Peyer's patch (tissue), 4 donors: ENCODE data around the gene NTNG1.

Source experiments
- CTCF ChIP-seq, 6 experiments: fragments of 450-650 bp in 4 of 6; fragments of 200-600 bp in 2 of 6; sonication (generic) in 1 of 6; IDR thresholded peaks; one replicate each; pipeline ENCODE4 v1.5.1; 2017 to 2019; ENCODE audit warnings: antibody characterized with exemption in 6 of 6, mild to moderate bottlenecking in 3 of 6, moderate library complexity in 1 of 6
- POLR2A ChIP-seq, 2 donors: fragments of 450-650 bp; IDR thresholded peaks; one replicate each; pipeline ENCODE4 v1.5.1; 2017; ENCODE audit warnings: antibody characterized with exemption in 2 of 2, mild to moderate bottlenecking in 2 of 2, moderate library complexity in 2 of 2

- TF ChIP-seq CTCF (IDR thresholded peaks at IDR 0.05) (no peak), POLR2A (IDR thresholded peaks at IDR 0.05) (no peak)
Measured at GRCh38 chr1:107454791-107455190, 314.0 kb downstream of the NTNG1 start.
